HepG2 (cell line): ENCODE measurements around the gene TRIM2. TPM values are rescaled to one million over a fixed set of nuclear protein-coding genes. Genes with fewer than 3 reads are reported as not detected.

Experiments
- CBX1 ChIP-seq: IDR thresholded peaks from one replicate; pipeline ENCODE4 v1.6.1; 2016; ENCODE audit warnings: antibody characterized with exemption, low read depth
- CBX2 ChIP-seq, 2 experiments: fragments of 200-600 bp in 1 of 2; sonication (generic); formaldehyde crosslinking in 1 of 2; IDR thresholded peaks; 2 replicates each; pipeline versions ENCODE4 v1.7.0 to v1.8.1; 2018 to 2022; ENCODE audit warnings: low read depth in 2 of 2, low read length in 1 of 2, mild to moderate bottlenecking in 1 of 2, missing genetic modification reagents in 1 of 2
- DBP ChIP-seq: sonication (generic); formaldehyde crosslinking; IDR thresholded peaks from 2 replicates; pipeline ENCODE4 v1.4.0; 2020; ENCODE audit warnings: missing genetic modification reagents; ENCODE audit errors: not compliant biosample characterization
- ETV5 ChIP-seq: IDR thresholded peaks from 2 replicates; pipeline ENCODE4 v1.6.1; 2018; ENCODE audit warnings: missing biosample characterization, missing genetic modification reagents, inconsistent platforms, borderline replicate concordance
- FOXO4 ChIP-seq: sonication (generic); formaldehyde crosslinking; conservative IDR thresholded peaks from 2 replicates; pipeline ENCODE4 v1.8.1; 2023; ENCODE audit warnings: missing genetic modification reagents
- GATAD1 ChIP-seq: IDR thresholded peaks from 2 replicates; pipeline ENCODE4 v1.6.1; 2016; ENCODE audit warnings: missing genetic modification reagents, missing compliant biosample characterization
- KDM1A ChIP-seq: IDR thresholded peaks from 2 replicates; pipeline ENCODE4 v1.6.1; 2016; ENCODE audit warnings: missing compliant biosample characterization
- MXD4 ChIP-seq: IDR thresholded peaks from 2 replicates; pipeline ENCODE4 v1.6.1; 2016; ENCODE audit warnings: mild to moderate bottlenecking, missing biosample characterization, missing genetic modification reagents
- NFKBIZ ChIP-seq: IDR thresholded peaks from 2 replicates; pipeline ENCODE4 v1.6.1; 2018; ENCODE audit warnings: missing genetic modification reagents, missing compliant biosample characterization
- NR2C2 ChIP-seq: sonication (generic); formaldehyde crosslinking; IDR thresholded peaks from 2 replicates; pipeline ENCODE4 v1.4.0; 2020; ENCODE audit warnings: missing genetic modification reagents, mild to moderate bottlenecking, moderate library complexity, borderline replicate concordance
- PITX1 ChIP-seq: sonication (generic); formaldehyde crosslinking; IDR thresholded peaks from 2 replicates; pipeline ENCODE4 v1.5.1; 2020; ENCODE audit warnings: mild to moderate bottlenecking, missing genetic modification reagents
- TBX2 ChIP-seq: sonication (generic); formaldehyde crosslinking; IDR thresholded peaks from 2 replicates; pipeline ENCODE4 v1.5.0; 2020; ENCODE audit warnings: missing genetic modification reagents, mild to moderate bottlenecking, borderline replicate concordance
- TBX3 ChIP-seq: fragments of 450-650 bp; IDR thresholded peaks from 2 replicates; pipeline ENCODE4 v1.6.1; 2017; ENCODE audit warnings: antibody characterized with exemption, mild to moderate bottlenecking, inconsistent platforms, borderline replicate concordance
- ZBTB20 ChIP-seq: sonication (generic); formaldehyde crosslinking; IDR thresholded peaks from 2 replicates; pipeline ENCODE4 v1.8.1; 2023; ENCODE audit warnings: missing genetic modification reagents, low read depth, mild to moderate bottlenecking, borderline replicate concordance
- ZC3H4 ChIP-seq: sonication (generic); formaldehyde crosslinking; IDR thresholded peaks from 2 replicates; pipeline ENCODE4 v1.4.0; 2020; ENCODE audit warnings: missing genetic modification reagents, borderline replicate concordance
- ZNF136 ChIP-seq: sonication (generic); formaldehyde crosslinking; IDR thresholded peaks from 2 replicates; pipeline ENCODE4 v1.8.1; 2022; ENCODE audit warnings: low read depth, mild to moderate bottlenecking, moderate library complexity, missing genetic modification reagents
- ZNF367 ChIP-seq: sonication (generic); formaldehyde crosslinking; IDR thresholded peaks from 2 replicates; pipeline ENCODE4 v1.4.0; 2020; ENCODE audit warnings: missing genetic modification reagents, borderline replicate concordance
- ZNF570 ChIP-seq: sonication (generic); formaldehyde crosslinking; IDR thresholded peaks from 2 replicates; pipeline ENCODE4 v1.4.0; 2020; ENCODE audit warnings: mild to moderate bottlenecking, missing genetic modification reagents, borderline replicate concordance
- ZNF572 ChIP-seq: sonication (generic); formaldehyde crosslinking; IDR thresholded peaks from 2 replicates; pipeline ENCODE4 v1.5.1; 2020; ENCODE audit warnings: mild to moderate bottlenecking, missing genetic modification reagents
- ZNF629 ChIP-seq: sonication (generic); formaldehyde crosslinking; conservative IDR thresholded peaks from 2 replicates; pipeline ENCODE4 v1.5.0; 2020; ENCODE audit warnings: missing genetic modification reagents
- ZNF777 ChIP-seq: sonication (generic); formaldehyde crosslinking; IDR thresholded peaks from 2 replicates; pipeline ENCODE4 v1.4.0; 2020; ENCODE audit warnings: missing genetic modification reagents
- ZNF788 ChIP-seq: sonication (generic); formaldehyde crosslinking; IDR thresholded peaks from 2 replicates; pipeline ENCODE4 v1.5.0; 2020; ENCODE audit warnings: mild to moderate bottlenecking, missing genetic modification reagents, borderline replicate concordance
- polyA plus RNA-seq, 8 experiments: library from polyadenylated mRNA; depleted of rRNA in 3 of 8; stranded (reverse) in 7 of 8; unstranded in 1 of 8; fragments of >200 nt; fragmentation: Illumina TruSeq in 4 of 8; extraction: Trizol in 4 of 8; gene quantifications; 2 replicates each; pipeline versions ENCODE4 v1.2.1 to v1.2.3, GENCODE V29; 2011 to 2016; ENCODE audit warnings: low read depth in 4 of 8, missing spikeins in 1 of 8, mixed read lengths in 1 of 8; ENCODE audit not compliant: insufficient read depth in 1 of 8
- total RNA-seq, 5 experiments: library from RNA; depleted of rRNA; stranded (reverse); fragments of >200 nt; fragmentation: Illumina TruSeq; extraction: Trizol; gene quantifications; 2 replicates each; pipeline ENCODE4 v1.2.3, GENCODE V29; 2016; ENCODE audit warnings: low read depth in 1 of 5
- TF ChIP-seq, protein P1 (sequence below): sonication (generic); formaldehyde crosslinking; IDR thresholded peaks from 2 replicates; pipeline ENCODE4 v1.8.0; 2022; ENCODE audit warnings: mild to moderate bottlenecking, missing genetic modification reagents
- TF ChIP-seq, protein P2 (sequence below): sonication (generic); formaldehyde crosslinking; IDR thresholded peaks from 2 replicates; pipeline ENCODE4 v1.5.0; 2020; ENCODE audit warnings: missing genetic modification reagents

Gene TRIM2
- total and polyA plus RNA-seq, 2 of the 13 experiments (the other 11 are each of a cell fraction or from before 2014, with no cell fraction given) = 2.1 to 4.2 TPM

DNA sequence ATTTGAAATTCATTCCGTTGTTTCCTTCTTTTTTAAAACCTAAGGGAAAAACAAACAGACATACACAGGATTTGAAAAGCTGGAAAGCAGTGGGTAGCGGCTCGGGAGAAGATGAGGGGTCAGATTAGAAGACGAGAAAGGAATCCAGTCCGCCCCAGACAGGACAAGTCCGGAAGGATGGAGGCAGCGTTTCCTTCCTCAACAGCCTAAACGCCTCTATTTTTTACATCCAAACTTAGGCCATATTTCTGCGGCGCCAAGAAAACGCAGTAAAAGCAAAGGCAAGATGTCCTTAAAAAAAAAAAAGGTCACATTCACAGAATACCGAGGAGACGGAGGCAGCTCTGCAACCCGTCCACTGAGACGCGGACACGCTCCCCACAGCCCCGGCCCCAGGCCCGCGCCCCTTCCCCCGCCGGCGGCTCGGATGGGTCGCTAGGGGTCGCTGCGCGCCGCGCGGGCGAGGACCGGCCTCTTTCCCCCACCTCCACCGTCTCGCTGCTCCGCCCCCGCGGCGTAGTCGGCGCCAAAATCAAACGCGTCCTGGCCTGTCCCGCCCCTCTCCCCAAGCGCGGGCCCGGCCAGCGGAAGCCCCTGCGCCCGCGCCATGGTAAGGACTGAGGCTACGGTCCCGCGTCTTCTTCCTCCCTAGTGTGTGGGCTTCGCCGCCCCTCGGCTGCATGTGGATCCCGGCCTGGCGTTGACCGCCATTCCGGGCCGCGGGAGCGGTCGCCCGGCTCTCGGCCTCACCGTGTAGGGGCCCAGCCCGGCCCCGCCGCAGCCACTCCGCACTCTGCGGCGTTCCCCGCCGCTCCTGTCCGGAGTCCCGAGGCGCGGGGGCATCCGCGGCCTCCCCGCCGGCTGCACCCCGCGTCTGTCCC lies 140.1 kb downstream of the TRIM2 start, which contains the start of gene MND1 (continued):
- TF ChIP-seq ZBTB20 (CRISPR knock-in tag) = 0 out of 2 replicates have a peak, but pooled peaks have one; percentile 28
- peak; percentile 80 for TF ChIP-seq ZNF570
- TF ChIP-seq KDM1A (CRISPR knock-in tag) = no peak
- TF ChIP-seq, protein P1, sequence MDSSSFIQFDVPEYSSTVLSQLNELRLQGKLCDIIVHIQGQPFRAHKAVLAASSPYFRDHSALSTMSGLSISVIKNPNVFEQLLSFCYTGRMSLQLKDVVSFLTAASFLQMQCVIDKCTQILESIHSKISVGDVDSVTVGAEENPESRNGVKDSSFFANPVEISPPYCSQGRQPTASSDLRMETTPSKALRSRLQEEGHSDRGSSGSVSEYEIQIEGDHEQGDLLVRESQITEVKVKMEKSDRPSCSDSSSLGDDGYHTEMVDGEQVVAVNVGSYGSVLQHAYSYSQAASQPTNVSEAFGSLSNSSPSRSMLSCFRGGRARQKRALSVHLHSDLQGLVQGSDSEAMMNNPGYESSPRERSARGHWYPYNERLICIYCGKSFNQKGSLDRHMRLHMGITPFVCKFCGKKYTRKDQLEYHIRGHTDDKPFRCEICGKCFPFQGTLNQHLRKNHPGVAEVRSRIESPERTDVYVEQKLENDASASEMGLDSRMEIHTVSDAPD (CRISPR knock-in tag) = 0 out of 2 replicates have a peak, but pooled peaks have one; percentile 7
- no peak for TF ChIP-seq PITX1
- TF ChIP-seq TBX2 (CRISPR knock-in tag) = peak; percentile 69
- TF ChIP-seq CBX1 = no peak
- TF ChIP-seq ZNF629 (CRISPR knock-in tag) = no peak
- TF ChIP-seq ZC3H4 = no peak
- TF ChIP-seq ETV5 (CRISPR knock-in tag) = peak; percentile 62
- TF ChIP-seq NFKBIZ (CRISPR knock-in tag) = no peak
- no peak for TF ChIP-seq CBX2 (IDR thresholded peaks at IDR 0.05; ENCODE audit: low read depth, low read length)
- TF ChIP-seq CBX2 (CRISPR knock-in tag; IDR thresholded peaks at IDR 0.05; ENCODE audit: low read depth) = no peak
- no peak; the same call in 1 of the 2 replicates for TF ChIP-seq ZNF788 (CRISPR knock-in tag)
- TF ChIP-seq ZNF572 (CRISPR knock-in tag) = 0 out of 2 replicates have a peak, but pooled peaks have one; percentile 8
- no peak for TF ChIP-seq TBX3
- TF ChIP-seq, protein P2, sequence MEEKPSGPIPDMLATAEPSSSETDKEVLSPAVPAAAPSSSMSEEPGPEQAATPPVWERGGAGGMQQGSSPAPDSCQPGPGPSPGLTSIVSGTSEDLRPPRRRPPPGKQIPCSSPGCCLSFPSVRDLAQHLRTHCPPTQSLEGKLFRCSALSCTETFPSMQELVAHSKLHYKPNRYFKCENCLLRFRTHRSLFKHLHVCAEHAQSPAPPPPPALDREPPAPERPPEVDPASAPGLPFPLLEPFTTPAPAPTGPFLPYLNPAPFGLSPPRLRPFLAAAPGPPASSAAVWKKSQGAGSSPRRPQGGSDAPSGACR (CRISPR knock-in tag) = no peak
- peak; percentile 59; the same call in 1 of the 2 replicates for TF ChIP-seq GATAD1 (CRISPR knock-in tag)
- TF ChIP-seq FOXO4 = no peak
- TF ChIP-seq NR2C2 = peak; percentile 22; the same call in 1 of the 2 replicates
- peak; percentile 71; the same call in 1 of the 2 replicates for TF ChIP-seq MXD4
- peak; percentile 35 for TF ChIP-seq DBP (CRISPR knock-in tag)
- TF ChIP-seq ZNF136 = 0 out of 2 replicates have a peak, but pooled peaks have one; percentile 36
- TF ChIP-seq ZNF367 (CRISPR knock-in tag) = peak; percentile 64; the same call in 1 of the 2 replicates
- TF ChIP-seq ZNF777 (CRISPR knock-in tag) = peak; percentile 72
